GM18868 (cell line): ENCODE measurements around the gene ZNF605.
"Not testable (repeated sequence)": the region's sequence is repeated elsewhere in the genome, so short reads cannot be mapped to it uniquely, and the experiment has no call there.

ENCODE experiments used
- ATAC-seq: cut with Tn5 transposase; IDR thresholded peaks from one replicate; pipeline ENCODE4 v1.9.1; 2021; ENCODE audit warnings: mild to moderate bottlenecking, moderate library complexity; ENCODE audit not compliant: unreplicated experiment

Gene ZNF605

GRCh38 chr12:132908145-132909029, 47.7 kb downstream of the ZNF605 start:
- peak; percentile 96 for ATAC-seq

DNA sequence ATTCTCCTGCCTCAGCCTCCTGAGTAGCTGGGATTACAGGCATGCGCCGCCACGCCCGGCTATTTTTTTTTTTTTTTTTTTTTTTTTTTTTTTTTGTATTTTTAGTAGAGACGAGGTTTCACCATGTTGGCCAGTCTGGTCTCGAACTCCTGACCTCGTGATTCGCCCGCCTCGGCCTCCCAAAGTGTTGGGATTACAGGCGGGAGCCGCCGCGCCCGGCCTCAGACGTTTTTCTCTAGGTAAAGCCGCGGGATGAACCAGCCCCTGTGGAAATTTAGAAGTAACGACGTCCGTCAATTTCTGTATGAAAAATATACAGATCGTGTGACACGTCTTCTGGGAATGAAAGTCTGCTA, 48.3 kb downstream of the ZNF605 start:
- ATAC-seq = not testable (repeated sequence)

- no peak for ATAC-seq
Observed at GRCh38 chr12:132907216-132907615, 48.9 kb downstream of the ZNF605 start.

- no peak for ATAC-seq
Observed at GRCh38 chr12:132904718-132905328, 51.3 kb downstream of the ZNF605 start.

DNA sequence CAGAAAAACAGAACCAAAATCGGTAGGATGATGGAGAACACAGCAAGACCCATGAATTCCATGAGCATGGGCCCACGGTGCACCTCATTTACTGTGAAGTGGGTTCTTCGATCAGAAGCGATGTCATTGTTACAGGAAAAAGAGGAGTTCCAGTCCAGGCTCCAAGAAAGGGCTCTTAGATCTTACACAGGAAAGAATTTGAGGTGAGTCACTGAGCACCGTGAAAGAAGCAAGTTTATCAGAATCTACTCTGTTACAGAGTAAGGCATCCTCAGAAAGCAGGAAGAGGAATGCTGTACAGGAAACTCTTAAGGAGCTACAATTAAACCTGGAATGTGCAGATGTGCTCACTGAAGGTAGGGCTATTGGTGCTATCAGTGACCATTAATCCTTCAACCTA, 57.1 kb downstream of the ZNF605 start:
- ATAC-seq = no peak

GRCh38 chr12:132888852-132889251, 67.3 kb downstream of the ZNF605 start:
- no peak for ATAC-seq

DNA sequence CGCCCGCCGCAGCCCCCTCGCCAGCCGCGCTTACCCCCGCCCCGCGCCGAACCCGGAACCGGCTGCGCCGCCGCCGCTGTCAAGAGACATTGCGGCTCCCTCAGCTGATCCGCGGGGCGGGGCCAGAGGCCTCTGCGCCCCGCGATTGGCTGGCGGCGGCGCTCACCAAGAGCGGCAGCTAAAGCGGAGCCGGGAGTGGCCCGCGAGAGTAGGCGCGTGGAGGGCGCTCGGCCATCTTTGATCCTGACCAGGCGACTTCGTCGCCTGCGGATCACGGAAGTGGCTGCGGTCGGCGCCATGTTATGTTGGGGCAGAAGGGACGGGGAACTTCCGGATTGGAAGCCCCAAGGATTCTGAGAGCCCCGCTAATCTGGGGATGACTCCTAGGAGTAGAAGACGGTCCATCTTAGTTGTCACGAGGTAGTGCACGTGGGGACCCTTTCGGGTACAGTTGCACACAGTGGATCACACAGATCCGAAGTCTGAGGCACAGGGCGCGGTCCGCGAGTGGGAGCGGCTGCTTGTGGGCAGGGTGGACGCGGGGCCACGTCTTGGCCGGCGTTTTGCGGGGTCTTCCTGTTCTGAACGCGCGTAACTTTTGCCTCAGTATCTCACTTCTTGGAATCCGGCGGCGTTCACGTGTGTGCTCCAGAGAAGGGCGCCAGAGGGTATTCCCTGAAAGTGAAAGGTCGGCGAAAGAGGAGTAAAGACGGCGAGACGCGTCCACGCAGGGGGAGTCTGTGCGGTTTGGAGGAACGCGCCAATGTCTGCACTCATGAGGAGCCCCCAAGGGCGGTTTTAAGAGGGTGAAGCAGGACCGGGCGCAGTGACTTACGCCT, 68.4 kb downstream of the ZNF605 start, which contains the start of gene CHFR:
CHFR (minus strand) TSS at position 93 of the 839 bp plus-strand sequence. CDS start 277 bp downstream, outside the sequence.
- peak; percentile 99 for ATAC-seq

GRCh38 chr12:132886529-132887477, 69.3 kb downstream of the ZNF605 start:
- peak; percentile 2 for ATAC-seq

GRCh38 chr12:132881818-132882217, 74.3 kb downstream of the ZNF605 start:
- ATAC-seq = no peak

DNA sequence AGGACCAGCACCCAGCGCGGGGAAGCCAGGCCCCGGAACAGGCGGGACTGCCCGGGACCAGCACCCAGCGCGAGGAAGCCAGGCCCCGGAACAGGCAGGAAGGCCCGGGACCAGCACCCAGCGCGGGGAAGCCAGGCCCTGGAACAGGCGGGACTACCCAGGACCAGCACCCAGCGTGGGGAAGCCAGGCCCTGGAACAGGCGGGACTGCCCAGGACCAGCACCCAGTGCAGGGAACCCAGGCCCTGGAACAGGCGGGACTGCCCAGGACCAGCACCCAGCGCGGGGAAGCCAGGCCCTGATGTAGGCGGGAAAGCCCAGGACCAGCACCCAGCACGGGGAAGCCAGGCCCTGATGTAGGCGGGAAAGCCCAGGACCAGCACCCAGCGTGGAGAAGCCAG, 81.5 kb downstream of the ZNF605 start:
- ATAC-seq = not testable (repeated sequence)

GRCh38 chr12:132874175-132874574, 81.9 kb downstream of the ZNF605 start:
- no peak for ATAC-seq

GRCh38 chr12:132873724-132874123, 82.4 kb downstream of the ZNF605 start:
- no peak for ATAC-seq

- ATAC-seq = no peak
Observed at GRCh38 chr12:132872975-132873421, 83.1 kb downstream of the ZNF605 start.

DNA sequence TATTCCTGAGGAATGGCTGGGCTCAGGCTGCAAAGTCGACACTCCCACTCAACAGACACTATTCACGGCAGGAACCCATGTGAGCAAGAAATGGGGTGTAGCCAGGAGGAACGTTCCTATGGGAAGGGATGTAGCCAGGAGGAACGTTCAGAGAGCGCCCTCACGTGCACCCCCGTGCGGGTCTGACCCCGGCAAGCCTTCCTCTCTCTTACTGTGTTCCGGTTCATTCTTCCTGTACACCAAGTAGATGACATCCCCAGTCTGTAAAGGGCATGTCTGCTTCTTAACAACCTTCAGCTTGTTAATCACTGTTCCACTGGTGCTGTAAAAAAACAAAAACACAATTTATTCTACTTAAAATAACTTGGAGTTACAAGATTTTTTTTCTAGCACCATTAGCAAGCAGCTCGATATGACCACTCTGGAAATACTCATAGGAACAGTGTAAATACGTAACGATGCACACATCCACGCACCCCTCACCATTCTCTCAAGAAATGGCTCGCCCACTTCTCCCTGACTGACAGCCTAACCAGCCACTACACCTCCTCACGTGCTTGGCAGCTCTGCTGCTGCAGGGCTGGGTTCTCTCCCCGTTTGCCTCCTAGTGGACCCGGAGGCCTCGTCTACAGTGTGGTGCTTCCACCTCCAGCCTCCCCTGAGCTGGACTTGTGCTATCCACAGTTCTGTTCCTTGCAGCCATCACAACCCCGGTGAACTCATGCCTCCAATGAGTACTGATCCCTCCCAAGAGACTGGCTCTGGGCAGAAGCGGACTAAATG, 83.8 kb downstream of the ZNF605 start:
- no peak for ATAC-seq

GRCh38 chr12:132869551-132869950, 86.6 kb downstream of the ZNF605 start:
- no peak for ATAC-seq
